ENCODE results near the gene HFM1. TPM values are rescaled to one million over a fixed set of nuclear protein-coding genes. Genes with fewer than 3 reads are reported as not detected.

The HFM1 gene
- polyA plus RNA-seq (2012; rRNA removed): 0.06 and 0.10 TPM in 2 replicates
- 0.05 and 0.19 TPM in 2 replicates for polyA plus RNA-seq (2012; cell fraction: cytosol; rRNA removed)
- 0.13 and 0.15 TPM in 2 replicates for polyA plus RNA-seq (2012; cell fraction: nucleus; rRNA removed)

- peak within 1 kb of the TSS; percentile 53 to 73 for H3K4me3 ChIP-seq (ENCODE audit: low read depth in 2 of 2, low read length in 1 of 2)
- no peaks in the 10 kb centered on the region for H3K36me3 ChIP-seq (replicated peaks in 1 of 2; ENCODE audit: control insufficient read depth in 1 of 2, insufficient read depth in 2 of 2, low read length in 1 of 2)
- H3K27me3 ChIP-seq (ENCODE audit: insufficient read depth): 0 out of 2 replicates have a peak, but pooled peaks cover 5% of the 10 kb centered on the region
- peak within 1 kb of the TSS in 1 of 2 experiments; percentile 86; a peak in 2 of 4 replicates for H3K27ac ChIP-seq (ENCODE audit: low read depth in 2 of 2, low read length in 1 of 2)
- WGBS (ENCODE audit: low lambda C conversion rate): 3% methylated on average over 25 of the region's 69 CpGs
- ChIA-PET POLR2A (interaction anchor here (0.7 to 1.6 kb wide), 4 partner anchors 13 to 382 kb away, joined by 3 to 5 read pairs (median 3); partner anchors contain the start of gene ZNF644), CTCF (interaction anchor here (0.6 to 2.7 kb wide), 6 partner anchors 10 to 507 kb away, joined by 3 to 22 read pairs (median 4); no protein-coding TSS in a partner anchor)
- peak; percentile 92 for DNase-seq
- peak within 1 kb of the TSS; percentile 88; the same call in 1 of the 2 replicates for H2AFZ ChIP-seq (ENCODE audit: low read depth)
- H4K20me1 ChIP-seq (ENCODE audit: insufficient read depth): no peaks in the 10 kb centered on the region
- H3K9me3 ChIP-seq: no peaks in the 10 kb centered on the region
- H3K9ac ChIP-seq: peak within 1 kb of the TSS; percentile 28; the same call in 1 of the 2 replicates
- no peaks in the 10 kb centered on the region for H3K9me2 ChIP-seq
- H3K4me2 ChIP-seq: peak within 1 kb of the TSS; percentile 93
- no peaks in the 10 kb centered on the region for H3K79me2 ChIP-seq (ENCODE audit: insufficient read depth)
- H3K4me1 ChIP-seq (ENCODE audit: control insufficient read depth in 1 of 2, insufficient read depth in 2 of 2, low read depth in 1 of 2, low read length in 1 of 2): no peaks in the 10 kb centered on the region; a peak in 2 of 4 replicates
- no peaks in the 10 kb centered on the region for H3F3A ChIP-seq (replicated peaks; ENCODE audit: insufficient read depth)
- TF ChIP-seq NFIC (IDR thresholded peaks at IDR 0.05; ENCODE audit: borderline replicate concordance): no peak
- TF ChIP-seq USF2 (IDR thresholded peaks at IDR 0.05; ENCODE audit: borderline replicate concordance, low read depth, low read length): no peak
- TF ChIP-seq IRF3 (IDR thresholded peaks at IDR 0.05; ENCODE audit: low read depth, low read length): no peak
- no peak for TF ChIP-seq EZH2phosphoT487 (IDR thresholded peaks at IDR 0.05; ENCODE audit: borderline replicate concordance, low read depth)
- TF ChIP-seq TEAD4 (IDR thresholded peaks at IDR 0.05; ENCODE audit: borderline replicate concordance, insufficient read depth): no peak
- no peak for TF ChIP-seq RAD21 (IDR thresholded peaks at IDR 0.05; ENCODE audit: low read length)
- no peak for TF ChIP-seq FOXM1 (IDR thresholded peaks at IDR 0.05; ENCODE audit: low read depth)
- no peak for TF ChIP-seq GATA2 (CRISPR knock-in tag; IDR thresholded peaks at IDR 0.05)
- TF ChIP-seq ELF1 (IDR thresholded peaks at IDR 0.05): no peak
- TF ChIP-seq RXRA (IDR thresholded peaks at IDR 0.05; ENCODE audit: borderline replicate concordance, low read depth): no peak
- TF ChIP-seq CTCF (IDR thresholded peaks at IDR 0.05): no peak
- TF ChIP-seq GABPA (IDR thresholded peaks at IDR 0.05; ENCODE audit: low read depth): no peak
- TF ChIP-seq JUND (IDR thresholded peaks at IDR 0.05): no peak
- TF ChIP-seq REST (IDR thresholded peaks at IDR 0.05; ENCODE audit: low read depth, low read length): peak; percentile 72
- TF ChIP-seq MAX (IDR thresholded peaks at IDR 0.05; ENCODE audit: low read depth): 0 out of 2 replicates have a peak, but pooled peaks have one; percentile 12
- no peak for TF ChIP-seq SIN3A (IDR thresholded peaks at IDR 0.05; ENCODE audit: borderline replicate concordance, low read depth, low read length)
- no peak for TF ChIP-seq CHD2 (IDR thresholded peaks at IDR 0.05; ENCODE audit: low read length, partially characterized antibody)
- peak; percentile 54; the same call in 1 of the 2 replicates for TF ChIP-seq MXI1 (IDR thresholded peaks at IDR 0.05; ENCODE audit: low read depth, low read length)
- no peak for TF ChIP-seq FOXJ3 (CRISPR knock-in tag; IDR thresholded peaks at IDR 0.05)
- TF ChIP-seq MEF2A (IDR thresholded peaks at IDR 0.05; ENCODE audit: borderline replicate concordance, low read depth): no peak
- no peak for TF ChIP-seq EP300 (IDR thresholded peaks at IDR 0.05; ENCODE audit: borderline replicate concordance in 1 of 2, low read depth in 1 of 2, low read length in 1 of 2)
- peak; percentile 41; the same call in 1 of the 2 replicates for TF ChIP-seq NRF1 (IDR thresholded peaks at IDR 0.05; ENCODE audit: low read depth, low read length)
- no peak for TF ChIP-seq YY1 (IDR thresholded peaks at IDR 0.05; ENCODE audit: low read depth)
Measured at GRCh38 chr1:91404151-91405012, at the start of gene HFM1. Gene HFM1 (minus strand): TSS chr1:91404837. CDS start chr1:91401082, 3,755 bp downstream.
